SJSA1 (cell line): ENCODE data around the gene MMP1. TPM values are rescaled to one million over a fixed set of nuclear protein-coding genes. Genes with fewer than 3 reads are reported as not detected.

Source experiments
- DNase-seq, 2 experiments: peaks; one replicate each; pipeline ENCODE4 v3.0.0-alpha.2; 2015 to 2020; ENCODE audit warnings: low spot score in 2 of 2, low read depth in 1 of 2
- H3K27ac ChIP-seq: fragments of 250-450 bp; sonication (Bioruptor Pico); 2 replicates; pipeline ENCODE4 v1.5.1; 2020; ENCODE audit warnings: mild to moderate bottlenecking, moderate library complexity
- H3K27me3 ChIP-seq: fragments of 250-450 bp; sonication (Bioruptor Pico); replicated peaks from 2 replicates; pipeline ENCODE4 v1.5.1; 2020; ENCODE audit warnings: mild to moderate bottlenecking, moderate library complexity
- H3K36me3 ChIP-seq: fragments of 250-450 bp; sonication (Bioruptor Pico); 2 replicates; pipeline ENCODE4 v1.5.1; 2020; ENCODE audit warnings: mild to moderate bottlenecking
- H3K4me1 ChIP-seq: fragments of 250-450 bp; sonication (Bioruptor Pico); replicated peaks from 2 replicates; pipeline ENCODE4 v1.6.1; 2021; ENCODE audit warnings: mild to moderate bottlenecking
- H3K4me3 ChIP-seq: fragments of 250-450 bp; sonication (Bioruptor Pico); 2 replicates; pipeline ENCODE4 v1.5.1; 2020; ENCODE audit warnings: mild to moderate bottlenecking
- H3K9me3 ChIP-seq: fragments of 250-450 bp; sonication (Bioruptor Pico); replicated peaks from 2 replicates; pipeline ENCODE4 v1.5.1; 2020; ENCODE audit warnings: mild to moderate bottlenecking
- total RNA-seq: library from RNA; depleted of rRNA; stranded (reverse); fragments of >200 nt; shearing (Covaris generic); gene quantifications from 2 replicates; pipeline ENCODE4 v1.2.3, GENCODE V29; 2014

The MMP1 gene
- total RNA-seq, 1 experiment from 2014 or later: 0.29 TPM

GRCh38 chr11:102829316-102830000 lies 31.5 kb upstream of the MMP1 start:
- Histone ChIP-seq H3K27me3 (no peaks in the 10 kb centered on the region), H3K4me3 (no peak overlapping the region), H3K4me1 (no peaks in the 10 kb centered on the region), H3K36me3 (no peaks in the 10 kb centered on the region), H3K27ac (no peak overlapping the region), H3K9me3 (no peaks in the 10 kb centered on the region)
- no peak for DNase-seq

- DNase-seq: no peak
- Histone ChIP-seq H3K4me1 (no peaks in the 10 kb centered on the region), H3K27me3 (no peaks in the 10 kb centered on the region), H3K27ac (no peak overlapping the region), H3K9me3 (no peaks in the 10 kb centered on the region), H3K4me3 (no peak overlapping the region), H3K36me3 (no peaks in the 10 kb centered on the region)
Measured at GRCh38 chr11:102824556-102824955, 26.6 kb upstream of the MMP1 start.

GRCh38 chr11:102819491-102819890 lies 21.5 kb upstream of the MMP1 start:
- no peak overlapping the region for H3K4me3 ChIP-seq
- DNase-seq: no peak
- H3K27ac ChIP-seq: no peak overlapping the region

GRCh38 chr11:102813484-102813883 lies 15.5 kb upstream of the MMP1 start:
- Histone ChIP-seq H3K36me3 (no peaks in the 10 kb centered on the region), H3K4me1 (no peaks in the 10 kb centered on the region), H3K27ac (no peak overlapping the region), H3K4me3 (no peak overlapping the region), H3K9me3 (no peaks in the 10 kb centered on the region), H3K27me3 (no peaks in the 10 kb centered on the region)
- DNase-seq: no peak

More at GRCh38 chr11:102819491-102819890, 21.5 kb upstream of the MMP1 start:
- Histone ChIP-seq H3K9me3 (no peaks in the 10 kb centered on the region), H3K36me3 (no peaks in the 10 kb centered on the region), H3K4me1 (no peaks in the 10 kb centered on the region), H3K27me3 (no peaks in the 10 kb centered on the region)

GRCh38 chr11:102812188-102812587 lies 14.2 kb upstream of the MMP1 start:
- no peak for DNase-seq
- no peaks in the 10 kb centered on the region for H3K36me3 ChIP-seq
- no peak overlapping the region for H3K27ac ChIP-seq
- H3K4me1 ChIP-seq: no peaks in the 10 kb centered on the region
- no peak overlapping the region for H3K4me3 ChIP-seq
- no peaks in the 10 kb centered on the region for H3K27me3 ChIP-seq
- H3K9me3 ChIP-seq: no peaks in the 10 kb centered on the region

- H3K27ac ChIP-seq: no peak overlapping the region
- no peaks in the 10 kb centered on the region for H3K27me3 ChIP-seq
- no peaks in the 10 kb centered on the region for H3K36me3 ChIP-seq
- H3K9me3 ChIP-seq: no peaks in the 10 kb centered on the region
- DNase-seq: no peak
- no peaks in the 10 kb centered on the region for H3K4me1 ChIP-seq
- no peak overlapping the region for H3K4me3 ChIP-seq
Measured at GRCh38 chr11:102810950-102811660, 13.1 kb upstream of the MMP1 start.

- Histone ChIP-seq H3K4me1 (no peaks in the 10 kb centered on the region), H3K4me3 (no peak overlapping the region), H3K36me3 (no peaks in the 10 kb centered on the region), H3K27ac (no peak overlapping the region), H3K27me3 (no peaks in the 10 kb centered on the region), H3K9me3 (no peaks in the 10 kb centered on the region)
- no peak for DNase-seq
Measured at GRCh38 chr11:102809971-102810370, 12.0 kb upstream of the MMP1 start.

GRCh38 chr11:102807921-102808320 lies 10.0 kb upstream of the MMP1 start:
- no peak for DNase-seq
- Histone ChIP-seq H3K27me3 (no peaks in the 10 kb centered on the region), H3K4me3 (no peak overlapping the region), H3K36me3 (no peaks in the 10 kb centered on the region), H3K9me3 (no peaks in the 10 kb centered on the region), H3K4me1 (no peaks in the 10 kb centered on the region), H3K27ac (no peak overlapping the region)

GRCh38 chr11:102806296-102806695 lies 8.3 kb upstream of the MMP1 start:
- Histone ChIP-seq H3K27me3 (no peaks in the 10 kb centered on the region), H3K4me1 (peaks cover 10% of the 10 kb centered on the region; the same call in 1 of the 2 replicates), H3K27ac (no peak overlapping the region), H3K36me3 (no peaks in the 10 kb centered on the region), H3K4me3 (no peak overlapping the region), H3K9me3 (no peaks in the 10 kb centered on the region)
- peak in 1 of 2 experiments; percentile 18 for DNase-seq

GRCh38 chr11:102802341-102802740 lies 4.4 kb upstream of the MMP1 start:
- Histone ChIP-seq H3K27ac (peak overlapping the region; percentile 48), H3K27me3 (no peaks in the 10 kb centered on the region), H3K4me3 (no peak overlapping the region), H3K4me1 (peaks cover 14% of the 10 kb centered on the region), H3K36me3 (no peaks in the 10 kb centered on the region), H3K9me3 (no peaks in the 10 kb centered on the region)
- DNase-seq: peak in 1 of 2 experiments; percentile 32

- Histone ChIP-seq H3K27me3 (no peaks in the 10 kb centered on the region), H3K4me3 (no peak overlapping the region), H3K9me3 (no peaks in the 10 kb centered on the region), H3K36me3 (no peaks in the 10 kb centered on the region), H3K27ac (no peak overlapping the region), H3K4me1 (peaks cover 14% of the 10 kb centered on the region)
- DNase-seq: no peak
Measured at GRCh38 chr11:102800767-102801166, 2.8 kb upstream of the MMP1 start.

- Histone ChIP-seq H3K4me1 (peaks cover 14% of the 10 kb centered on the region), H3K27ac (no peak overlapping the region)
- no peak for DNase-seq
Measured at GRCh38 chr11:102799681-102800340, 1.9 kb upstream of the MMP1 start.

GRCh38 chr11:102794382-102794781 lies 3.6 kb downstream of the MMP1 start:
- DNase-seq: peak; percentile 22 to 41
- H3K4me1 ChIP-seq: peaks cover 4% of the 10 kb centered on the region; the same call in 1 of the 2 replicates
- no peaks in the 10 kb centered on the region for H3K9me3 ChIP-seq
- no peak overlapping the region for H3K27ac ChIP-seq
- no peaks in the 10 kb centered on the region for H3K36me3 ChIP-seq
- no peak overlapping the region for H3K4me3 ChIP-seq
- H3K27me3 ChIP-seq: no peaks in the 10 kb centered on the region

More at GRCh38 chr11:102799681-102800340, 1.9 kb upstream of the MMP1 start:
- Histone ChIP-seq H3K36me3 (no peaks in the 10 kb centered on the region), H3K9me3 (no peaks in the 10 kb centered on the region), H3K27me3 (no peaks in the 10 kb centered on the region), H3K4me3 (no peak overlapping the region)
